ENCODE results near the gene MTHFD1L.

The MTHFD1L gene

GRCh38 chr6:150898399-150899170 lies 33.1 kb downstream of the MTHFD1L start:
- DNase-seq (ENCODE audit: low spot score): no peak

DNA sequence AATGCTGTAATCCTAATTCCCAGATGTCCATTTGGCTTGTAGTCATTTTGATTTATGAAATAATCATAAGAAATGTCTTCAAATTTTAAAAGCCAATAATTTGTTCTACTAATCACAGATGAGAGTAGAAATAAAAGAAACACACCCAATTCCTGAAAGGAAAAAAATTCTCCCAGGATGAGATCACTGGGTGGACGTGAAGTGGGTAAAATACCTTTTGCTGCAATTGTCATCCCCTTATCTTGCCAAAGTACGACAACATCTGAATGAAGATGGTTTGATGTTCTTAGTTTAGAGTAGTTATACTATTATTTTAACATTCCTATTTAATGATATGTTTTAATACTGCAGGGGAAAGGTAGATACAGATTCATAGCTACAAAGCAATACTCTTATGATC lies 33.7 kb downstream of the MTHFD1L start:
- no peak for DNase-seq (ENCODE audit: low spot score)

DNA sequence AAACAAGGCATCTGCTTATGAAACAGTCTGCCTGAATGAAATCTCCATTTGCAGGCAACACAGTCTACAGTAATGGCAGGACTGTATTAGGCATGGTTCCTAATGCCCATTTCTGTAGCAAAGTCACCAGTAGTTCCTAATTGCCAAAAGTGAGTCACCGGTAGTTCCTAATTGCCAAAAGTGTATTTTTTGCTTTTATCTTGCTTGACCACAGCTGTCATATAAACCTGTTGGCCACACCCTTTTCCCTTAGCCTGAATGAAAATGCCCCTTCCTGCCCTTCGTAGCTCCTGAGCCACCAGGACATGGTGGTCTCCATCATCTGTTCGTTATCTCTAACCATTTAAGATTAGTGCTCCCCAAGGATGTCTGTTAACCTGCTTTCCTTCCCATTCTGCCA lies 34.5 kb downstream of the MTHFD1L start:
- DNase-seq (ENCODE audit: low spot score): no peak

DNA sequence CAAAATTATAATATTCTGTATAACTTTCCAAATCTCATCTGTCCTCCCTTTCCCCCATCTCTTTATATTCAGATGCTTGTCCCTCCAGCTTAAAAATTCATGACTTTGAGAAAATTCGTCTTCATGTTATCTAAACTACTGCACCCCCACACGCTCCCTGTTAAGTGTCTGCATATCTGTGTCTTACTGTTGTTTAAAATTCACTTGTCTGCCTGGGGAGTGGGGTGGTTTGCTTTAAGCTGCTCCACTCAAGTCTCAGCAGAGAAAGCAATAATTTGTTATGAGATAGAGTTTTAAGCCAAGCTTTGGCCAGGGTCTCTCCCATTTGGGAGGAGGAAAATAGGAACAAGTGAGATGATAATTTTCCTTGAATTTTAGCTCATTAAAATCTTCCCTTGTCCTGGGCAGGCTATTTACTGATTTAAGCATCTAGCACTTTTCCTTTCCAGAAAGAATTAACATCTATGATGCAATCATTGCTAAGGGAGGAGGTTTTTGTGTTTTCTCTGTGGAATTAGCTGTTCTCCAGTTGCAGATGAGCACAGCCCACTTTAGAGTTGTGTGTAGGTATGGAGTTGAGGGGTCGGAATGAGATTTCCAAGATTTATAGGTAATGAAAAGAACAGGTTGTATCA lies 36.8 kb downstream of the MTHFD1L start:
- DNase-seq (ENCODE audit: low spot score): no peak

- DNase-seq (ENCODE audit: low spot score): peak; percentile 48
These were observed 40.3 kb downstream of the MTHFD1L start for GRCh38 chr6:150905769-150906168.

DNA sequence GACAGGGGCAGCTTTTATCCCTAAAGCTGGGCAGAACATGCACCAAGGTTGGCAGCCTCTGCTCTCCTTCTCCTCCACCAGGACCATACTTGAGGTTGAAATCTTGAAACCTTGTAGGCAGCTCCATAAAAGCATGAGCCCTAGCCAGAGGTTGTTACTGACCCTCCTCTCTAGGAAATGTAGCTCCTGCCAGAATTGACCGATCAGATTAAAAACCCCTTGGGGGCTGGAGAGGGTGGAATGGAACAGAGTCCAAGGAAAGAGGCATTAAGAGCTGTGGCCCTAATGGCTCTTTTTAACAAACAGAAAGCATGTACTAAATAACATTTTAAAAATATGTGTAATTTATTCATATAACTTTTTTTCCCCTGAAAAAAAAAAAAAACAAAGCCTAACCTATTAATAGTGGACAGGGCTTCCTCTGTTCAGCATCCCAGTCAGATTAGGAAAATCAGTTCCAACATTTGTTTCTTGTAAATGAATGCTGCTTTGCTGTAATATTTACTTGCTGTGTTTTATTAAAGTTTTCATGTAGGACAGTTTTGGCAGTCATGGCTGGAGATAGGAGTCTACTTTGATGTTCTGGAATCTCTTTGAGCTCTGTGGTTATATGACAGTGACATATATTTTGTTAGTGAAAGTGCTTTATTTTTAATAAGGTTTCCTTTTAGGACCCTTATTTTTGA lies 41.3 kb downstream of the MTHFD1L start:
- DNase-seq (ENCODE audit: low spot score): no peak

DNA sequence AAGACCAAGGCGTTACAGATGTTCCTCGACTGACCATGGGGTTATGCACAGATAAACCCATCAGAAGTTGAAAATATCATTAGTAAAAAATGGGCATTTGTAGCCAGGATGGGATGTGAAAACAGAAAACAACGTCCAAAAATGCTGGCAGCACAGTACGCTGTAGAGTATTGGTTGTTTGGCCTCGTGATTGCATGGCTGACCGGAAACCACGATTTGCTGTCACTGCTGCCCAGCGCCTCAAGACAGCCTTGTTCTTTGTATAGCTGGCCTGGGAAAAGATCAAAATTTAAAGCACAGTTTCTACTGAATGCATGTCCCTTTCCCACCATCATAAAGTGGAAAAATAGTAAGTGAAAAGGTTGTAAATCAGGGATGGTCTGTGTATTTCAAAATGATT lies 41.9 kb downstream of the MTHFD1L start:
- DNase-seq (ENCODE audit: low spot score): no peak

DNA sequence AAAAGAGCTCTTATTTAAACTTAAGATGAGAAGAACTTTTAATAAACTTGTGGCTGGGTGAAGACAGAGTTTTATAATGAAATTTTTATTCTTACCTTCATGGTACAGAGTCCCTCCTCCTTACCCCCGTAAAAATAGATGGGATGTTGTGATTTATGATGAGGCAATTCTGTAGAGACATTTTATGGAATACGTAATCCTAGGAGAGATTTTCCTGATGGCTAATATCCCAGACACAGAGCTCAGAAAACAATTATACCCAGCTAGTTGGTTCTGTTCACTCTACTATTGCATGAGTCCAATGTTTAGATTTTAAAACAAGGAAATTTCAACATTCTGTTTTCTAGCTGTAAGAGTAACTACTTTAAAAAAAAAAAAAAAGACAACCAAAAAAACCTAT lies 43.4 kb downstream of the MTHFD1L start:
- no peak for DNase-seq (ENCODE audit: low spot score)

- no peak for DNase-seq (ENCODE audit: low spot score)
These were observed 45.1 kb downstream of the MTHFD1L start for GRCh38 chr6:150910561-150910960.

DNA sequence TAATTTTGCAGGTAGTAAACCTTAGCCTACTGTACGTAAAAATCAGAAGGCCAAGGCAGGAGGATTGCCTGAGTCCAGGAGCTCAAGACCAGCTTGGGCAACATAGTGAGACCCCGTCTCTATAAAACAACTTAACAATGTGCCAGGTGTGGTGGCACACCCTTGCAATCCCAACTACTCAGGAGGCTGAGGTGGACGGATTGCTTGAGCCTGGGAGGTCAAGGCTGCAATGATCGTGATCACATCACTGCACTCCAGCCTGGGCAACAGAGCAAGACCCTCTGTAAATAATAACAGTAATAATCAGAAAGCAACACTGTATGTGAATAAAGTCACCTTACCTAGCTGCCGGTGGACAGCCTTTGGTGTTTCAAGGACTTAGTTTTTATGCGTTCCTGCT lies 48.9 kb downstream of the MTHFD1L start:
- no peak for DNase-seq (ENCODE audit: low spot score)

DNA sequence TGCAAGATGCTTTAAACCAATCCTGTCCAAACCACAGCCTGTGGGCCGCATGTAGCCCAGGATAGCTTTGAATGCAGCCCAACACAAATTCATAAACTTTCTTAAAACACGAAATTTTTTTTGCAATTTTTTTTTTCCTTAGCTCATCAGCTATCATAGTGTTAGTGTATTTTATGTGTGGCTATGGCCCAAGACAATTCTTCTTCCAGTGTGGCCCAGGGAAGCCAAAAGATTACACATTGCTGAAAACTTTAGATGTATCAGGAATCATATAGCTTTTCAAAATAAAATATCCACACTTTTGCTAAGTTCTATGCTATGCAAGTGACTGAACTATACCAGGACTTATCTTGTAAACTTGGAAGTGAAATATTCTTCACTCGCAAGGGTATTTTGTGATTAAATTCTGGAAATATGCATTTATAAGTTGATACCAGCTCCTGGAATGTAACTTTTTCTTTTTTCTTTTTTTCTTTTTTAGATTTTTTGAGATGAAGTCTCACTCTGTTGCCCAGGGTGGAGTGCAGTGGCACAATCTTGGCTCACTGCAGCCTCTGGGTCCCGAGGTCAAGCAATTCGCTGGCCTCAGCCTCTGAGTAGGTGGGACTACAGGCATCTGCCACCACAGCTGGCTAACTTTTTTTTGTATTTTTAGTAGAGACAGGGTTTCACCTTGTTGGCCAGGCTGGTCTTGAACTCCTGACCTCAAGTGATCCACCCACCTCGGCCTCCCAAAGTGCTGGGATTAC lies 49.8 kb downstream of the MTHFD1L start:
- no peak for DNase-seq (ENCODE audit: low spot score)

DNA sequence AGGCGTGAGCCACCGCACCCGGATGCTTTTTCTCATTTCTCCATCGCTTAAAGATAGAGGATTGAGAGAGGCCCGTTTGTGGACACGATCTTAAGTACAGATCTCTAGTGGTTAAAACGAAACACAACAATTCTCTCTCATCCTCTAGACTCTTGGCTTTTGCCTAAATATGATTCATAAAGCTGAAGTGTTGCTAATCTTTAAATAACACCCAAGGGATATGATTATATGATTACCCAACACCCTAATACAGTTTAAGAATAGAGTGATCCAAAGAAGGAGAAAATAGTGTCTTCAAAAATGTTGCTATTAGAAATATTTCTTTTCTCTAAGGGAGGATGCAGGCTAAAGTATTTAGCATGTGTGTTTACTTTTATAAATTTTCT lies 50.4 kb downstream of the MTHFD1L start:
- DNase-seq (ENCODE audit: low spot score): no peak

DNA sequence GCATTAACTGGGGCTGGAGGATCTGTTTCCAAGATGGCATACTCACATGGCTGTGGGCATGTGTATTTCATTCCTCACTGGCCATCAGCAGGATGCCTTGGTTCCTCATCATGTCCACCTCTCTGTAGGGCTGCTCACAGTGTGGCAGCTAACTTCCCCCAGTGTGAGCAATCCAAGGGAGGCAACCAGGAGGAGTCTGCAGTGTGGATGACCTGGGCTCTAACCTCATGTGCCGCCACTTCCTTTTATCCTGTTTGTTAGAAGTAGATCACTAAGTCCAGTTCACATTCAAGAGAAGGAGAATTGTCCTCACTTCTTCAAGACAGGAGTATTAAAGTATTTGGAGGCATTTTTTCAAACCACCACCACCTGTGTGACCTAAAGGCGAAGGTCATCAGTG lies 54.4 kb downstream of the MTHFD1L start:
- DNase-seq (ENCODE audit: low spot score): no peak

GRCh38 chr6:150922137-150922536 lies 56.6 kb downstream of the MTHFD1L start:
- no peak for DNase-seq (ENCODE audit: low spot score)

- DNase-seq (ENCODE audit: low spot score): no peak
These were observed 59.5 kb downstream of the MTHFD1L start for GRCh38 chr6:150924808-150925589.

DNA sequence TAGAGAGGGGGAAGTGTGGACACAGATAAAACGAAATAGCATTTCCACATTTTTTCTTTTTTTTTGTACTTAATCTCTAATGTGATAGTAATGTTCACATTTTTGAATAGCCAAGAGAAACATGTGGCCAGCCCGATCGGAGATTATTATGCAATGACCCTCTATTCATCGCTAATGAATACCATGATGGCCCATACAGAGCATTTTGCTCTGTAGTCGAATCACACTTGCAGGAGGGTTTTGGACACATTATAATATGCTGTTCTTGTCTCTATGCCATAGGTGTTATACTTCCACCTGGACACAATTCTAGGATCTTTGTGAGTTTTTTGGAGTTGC lies 60.1 kb downstream of the MTHFD1L start:
- no peak for DNase-seq (ENCODE audit: low spot score)

DNA sequence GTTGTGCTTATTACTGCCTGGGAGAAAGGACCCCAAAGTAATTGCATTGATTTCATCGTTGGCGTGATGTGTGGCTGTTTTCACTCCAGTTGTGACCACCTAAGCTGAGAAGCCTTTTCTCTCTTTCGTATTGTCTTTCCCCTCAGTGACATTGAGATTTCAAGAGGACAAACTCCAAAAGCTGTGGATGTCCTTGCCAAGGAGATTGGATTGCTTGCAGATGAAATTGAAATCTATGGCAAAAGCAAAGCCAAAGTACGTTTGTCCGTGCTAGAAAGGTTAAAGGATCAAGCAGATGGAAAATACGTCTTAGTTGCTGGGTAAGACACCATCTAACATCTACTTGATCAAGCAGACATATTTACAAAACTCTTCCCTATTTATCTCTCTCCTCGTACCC lies 60.5 kb downstream of the MTHFD1L start:
- no peak for DNase-seq (ENCODE audit: low spot score)

GRCh38 chr6:150928882-150929281 lies 63.4 kb downstream of the MTHFD1L start:
- DNase-seq (ENCODE audit: low spot score): peak; percentile 52

DNA sequence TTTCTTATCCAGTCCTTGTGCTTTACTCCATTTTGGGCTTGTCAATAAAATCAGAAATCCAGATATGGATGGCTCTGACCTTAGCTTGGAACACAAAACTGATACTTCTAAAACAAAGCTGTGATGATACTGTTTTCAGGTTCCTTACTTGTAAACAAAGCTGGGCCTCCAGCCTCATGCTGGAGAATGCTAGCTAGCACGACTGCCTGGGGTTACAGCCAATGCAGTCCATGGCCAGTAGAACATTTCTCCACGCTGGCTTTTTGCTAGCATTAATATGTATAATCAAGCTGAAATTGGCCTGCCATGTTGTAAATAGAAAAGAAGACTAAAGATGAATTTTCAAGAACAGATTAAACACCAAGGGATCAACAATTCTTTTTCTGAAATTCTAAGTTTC lies 63.9 kb downstream of the MTHFD1L start:
- DNase-seq (ENCODE audit: low spot score): no peak

- DNase-seq (ENCODE audit: low spot score): no peak
These were observed 65.3 kb downstream of the MTHFD1L start for GRCh38 chr6:150930841-150931240.

DNA sequence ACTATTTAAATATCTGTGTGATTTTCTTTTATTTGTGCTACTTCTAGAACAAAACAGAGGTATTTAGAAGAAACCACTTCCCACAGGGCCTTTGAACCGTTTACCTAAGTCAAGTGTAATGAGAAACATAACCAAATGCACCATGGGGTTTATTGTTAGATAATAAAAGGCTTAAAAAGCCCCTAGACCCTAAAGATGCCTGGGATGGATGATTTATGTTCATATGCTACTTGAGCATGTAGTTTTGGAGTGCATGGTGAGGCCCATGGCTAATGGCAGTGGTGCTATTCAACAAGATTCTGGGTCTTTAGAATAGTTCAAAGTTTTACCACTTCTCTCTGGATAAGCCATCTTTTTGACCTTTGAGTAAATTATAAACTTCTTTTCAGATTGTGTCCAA lies 65.9 kb downstream of the MTHFD1L start:
- DNase-seq (ENCODE audit: low spot score): no peak

DNA sequence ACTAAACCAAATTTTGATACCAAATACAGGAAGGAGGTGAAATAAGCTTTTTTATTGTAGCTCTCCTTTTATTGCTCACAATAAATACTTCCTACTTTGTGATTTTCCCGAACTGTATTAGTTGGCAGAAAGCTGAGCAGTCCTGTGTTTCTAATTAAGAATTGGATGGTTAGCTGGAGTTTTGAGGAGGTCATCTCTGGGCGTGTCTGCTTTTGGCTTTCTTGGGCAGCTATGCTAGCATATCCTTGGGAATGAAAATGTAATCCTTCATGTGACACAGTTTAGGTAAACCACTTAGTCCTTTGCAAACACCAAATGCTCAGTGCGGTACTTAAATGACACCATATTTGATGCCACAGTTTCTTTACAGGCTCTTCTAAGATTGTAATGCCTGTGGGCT lies 67.5 kb downstream of the MTHFD1L start:
- DNase-seq (ENCODE audit: low spot score): no peak

All from iPS-NIHi11 (cell line).